IMR-90 (cell line): ENCODE results near the gene PAX2.

Source experiments
- CTCF ChIP-seq: conservative IDR thresholded peaks from 2 replicates; pipeline ENCODE4 v1.5.1; 2012; ENCODE audit warnings: mild to moderate bottlenecking, low read depth, low read length, improper control_type of control experiment
- MXI1 ChIP-seq: IDR thresholded peaks from 2 replicates; pipeline ENCODE4 v1.6.1; 2012; ENCODE audit warnings: low read depth, mild to moderate bottlenecking, low read length, moderate library complexity, borderline replicate concordance
- POLR2A ChIP-seq: IDR thresholded peaks from 2 replicates; pipeline ENCODE4 v1.6.1; 2012; ENCODE audit warnings: mild to moderate bottlenecking, low read depth, low read length

GRCh38 chr10:100790761-100791208, 45.4 kb downstream of the PAX2 start:
- TF ChIP-seq POLR2A (no peak), CTCF (no peak), MXI1 (no peak)
